WI38 (cell line): ENCODE data around the gene TSPAN14.

Source experiments
- H3K4me3 ChIP-seq: 2 replicates; pipeline ENCODE4 v1.5.1; 2011; ENCODE audit warnings: low read depth, mild to moderate bottlenecking, control low read depth, low read length
- TF ChIP-seq, protein P1 (sequence below): IDR thresholded peaks from 2 replicates; pipeline ENCODE4 v1.5.1; 2012; ENCODE audit warnings: low read depth, mild to moderate bottlenecking, control low read depth, low read length

Gene TSPAN14

DNA sequence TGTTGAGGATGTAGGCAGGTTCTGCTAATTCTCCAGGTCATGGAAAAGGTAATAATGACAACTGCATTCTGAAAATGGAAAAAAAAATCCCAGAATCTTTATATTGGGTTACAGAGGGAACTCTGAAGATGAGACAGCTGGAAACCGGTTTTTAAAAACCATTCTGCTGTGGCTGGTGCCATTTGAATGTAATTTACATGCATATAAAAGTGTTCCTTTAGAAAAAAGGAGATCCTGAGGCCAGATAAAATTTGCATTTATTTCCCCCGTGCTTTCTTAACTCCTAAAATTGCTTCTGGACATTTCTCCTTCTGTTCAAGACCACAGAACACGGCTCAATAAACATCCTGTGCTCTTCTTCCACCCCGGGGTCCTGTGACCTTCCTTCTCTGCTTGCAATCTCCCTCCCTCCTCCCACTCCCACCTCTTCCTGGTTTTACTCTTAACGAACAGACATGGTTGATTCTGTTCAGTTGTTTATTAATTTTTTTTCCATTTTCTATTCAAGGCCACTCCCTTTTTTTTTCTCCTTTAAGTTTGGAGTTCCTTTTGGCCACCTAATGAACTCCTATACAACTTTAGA, 125.2 kb downstream of the TSPAN14 start:
- TF ChIP-seq, protein P1, sequence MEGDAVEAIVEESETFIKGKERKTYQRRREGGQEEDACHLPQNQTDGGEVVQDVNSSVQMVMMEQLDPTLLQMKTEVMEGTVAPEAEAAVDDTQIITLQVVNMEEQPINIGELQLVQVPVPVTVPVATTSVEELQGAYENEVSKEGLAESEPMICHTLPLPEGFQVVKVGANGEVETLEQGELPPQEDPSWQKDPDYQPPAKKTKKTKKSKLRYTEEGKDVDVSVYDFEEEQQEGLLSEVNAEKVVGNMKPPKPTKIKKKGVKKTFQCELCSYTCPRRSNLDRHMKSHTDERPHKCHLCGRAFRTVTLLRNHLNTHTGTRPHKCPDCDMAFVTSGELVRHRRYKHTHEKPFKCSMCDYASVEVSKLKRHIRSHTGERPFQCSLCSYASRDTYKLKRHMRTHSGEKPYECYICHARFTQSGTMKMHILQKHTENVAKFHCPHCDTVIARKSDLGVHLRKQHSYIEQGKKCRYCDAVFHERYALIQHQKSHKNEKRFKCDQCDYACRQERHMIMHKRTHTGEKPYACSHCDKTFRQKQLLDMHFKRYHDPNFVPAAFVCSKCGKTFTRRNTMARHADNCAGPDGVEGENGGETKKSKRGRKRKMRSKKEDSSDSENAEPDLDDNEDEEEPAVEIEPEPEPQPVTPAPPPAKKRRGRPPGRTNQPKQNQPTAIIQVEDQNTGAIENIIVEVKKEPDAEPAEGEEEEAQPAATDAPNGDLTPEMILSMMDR = no peak
- no peak overlapping the region for H3K4me3 ChIP-seq

DNA sequence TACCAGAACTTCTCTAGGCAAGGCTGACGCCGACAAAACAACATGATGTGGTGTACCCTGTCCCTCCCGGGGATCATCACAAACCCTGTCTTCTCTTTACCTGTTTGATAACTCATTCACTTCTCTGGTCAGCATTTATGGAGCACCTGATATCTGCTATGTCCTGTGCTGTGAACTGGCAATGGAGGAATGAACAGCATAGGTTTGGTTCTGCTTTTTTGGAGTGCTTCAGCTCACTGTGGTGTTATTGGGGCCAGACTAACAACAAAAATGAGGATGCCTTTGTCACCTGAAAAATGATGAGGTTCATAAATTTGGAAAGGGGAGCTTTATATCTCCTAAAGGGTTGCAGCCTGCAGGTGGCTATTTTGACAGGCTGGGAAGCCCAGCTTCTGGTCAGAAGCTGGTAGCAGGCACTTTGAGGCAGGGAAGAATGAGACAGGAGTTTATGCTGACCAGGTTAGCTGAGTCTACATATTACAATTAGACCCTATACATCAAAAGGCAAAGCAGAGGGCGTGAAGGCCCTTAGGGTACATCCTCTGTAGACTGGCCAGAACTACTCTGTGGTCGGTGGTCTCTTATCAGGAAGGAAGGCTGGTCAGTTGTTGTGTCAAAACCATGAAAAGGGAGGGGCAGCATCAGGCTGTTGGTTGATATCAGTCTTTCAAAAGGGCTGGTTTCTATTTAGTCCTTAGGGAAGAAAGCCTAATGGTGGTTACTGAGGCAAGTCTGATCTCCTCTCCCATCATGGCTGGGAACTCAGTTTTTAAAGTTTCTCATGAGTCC, 125.9 kb downstream of the TSPAN14 start:
- TF ChIP-seq, protein P1 = no peak
- no peak overlapping the region for H3K4me3 ChIP-seq

DNA sequence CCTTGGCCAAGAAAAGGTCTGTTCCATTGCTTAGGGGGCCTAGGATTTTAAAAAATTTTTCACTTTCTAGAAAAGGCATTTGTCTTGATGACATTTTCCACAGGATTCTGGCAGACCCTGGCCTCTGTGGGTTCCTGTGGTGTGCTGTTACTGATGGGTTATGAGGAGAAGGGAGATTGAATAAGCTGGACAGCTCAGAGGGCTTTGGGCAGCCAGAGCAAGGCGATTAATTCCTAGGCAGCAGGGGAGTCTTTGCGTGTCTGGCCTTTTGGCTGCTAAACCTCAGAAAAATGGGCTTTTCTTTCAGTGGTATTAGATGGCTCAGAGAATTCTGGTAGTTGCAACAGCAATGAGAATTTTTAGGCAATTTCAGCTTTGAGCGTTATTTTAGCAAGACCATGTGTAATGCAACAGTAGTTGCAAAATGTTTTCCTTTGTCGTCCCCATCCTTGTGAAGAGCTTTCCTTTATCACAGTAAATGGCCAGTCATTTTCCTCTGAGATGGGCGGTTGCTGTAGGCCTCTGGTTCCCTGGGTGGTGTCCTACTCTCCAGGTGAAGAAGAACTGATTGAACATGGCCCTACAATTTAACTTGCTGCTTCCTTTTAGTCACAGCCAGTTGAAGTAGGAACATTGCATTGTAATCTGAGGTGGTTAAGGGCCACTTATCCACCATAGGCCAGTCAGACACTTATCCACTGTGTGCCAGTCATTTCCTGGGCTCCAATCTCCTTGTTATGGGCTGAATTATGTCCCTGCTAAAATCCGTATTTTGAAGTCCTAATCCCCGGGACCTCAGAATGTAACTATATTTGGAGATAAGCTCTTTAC, 126.7 kb downstream of the TSPAN14 start:
- TF ChIP-seq, protein P1 = no peak
- H3K4me3 ChIP-seq = no peak overlapping the region

DNA sequence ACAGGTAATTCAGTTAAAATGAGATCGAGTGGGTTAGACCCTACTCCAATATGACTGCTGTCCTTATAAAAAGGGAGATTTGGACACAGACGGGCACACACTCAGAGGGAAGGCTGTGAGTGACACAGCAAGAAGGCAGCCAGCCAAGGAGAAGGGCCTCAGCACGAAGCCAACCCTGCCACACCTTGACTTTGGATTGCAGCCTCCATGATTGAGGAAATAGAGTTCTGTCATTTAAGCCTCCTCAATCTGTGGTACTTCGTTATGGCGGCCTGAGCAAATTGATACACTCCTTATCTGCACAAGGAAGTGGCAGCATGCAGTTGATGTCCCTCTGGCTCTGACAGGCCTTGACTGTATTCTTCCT, 127.3 kb downstream of the TSPAN14 start:
- TF ChIP-seq, protein P1 = no peak
- no peak overlapping the region for H3K4me3 ChIP-seq

DNA sequence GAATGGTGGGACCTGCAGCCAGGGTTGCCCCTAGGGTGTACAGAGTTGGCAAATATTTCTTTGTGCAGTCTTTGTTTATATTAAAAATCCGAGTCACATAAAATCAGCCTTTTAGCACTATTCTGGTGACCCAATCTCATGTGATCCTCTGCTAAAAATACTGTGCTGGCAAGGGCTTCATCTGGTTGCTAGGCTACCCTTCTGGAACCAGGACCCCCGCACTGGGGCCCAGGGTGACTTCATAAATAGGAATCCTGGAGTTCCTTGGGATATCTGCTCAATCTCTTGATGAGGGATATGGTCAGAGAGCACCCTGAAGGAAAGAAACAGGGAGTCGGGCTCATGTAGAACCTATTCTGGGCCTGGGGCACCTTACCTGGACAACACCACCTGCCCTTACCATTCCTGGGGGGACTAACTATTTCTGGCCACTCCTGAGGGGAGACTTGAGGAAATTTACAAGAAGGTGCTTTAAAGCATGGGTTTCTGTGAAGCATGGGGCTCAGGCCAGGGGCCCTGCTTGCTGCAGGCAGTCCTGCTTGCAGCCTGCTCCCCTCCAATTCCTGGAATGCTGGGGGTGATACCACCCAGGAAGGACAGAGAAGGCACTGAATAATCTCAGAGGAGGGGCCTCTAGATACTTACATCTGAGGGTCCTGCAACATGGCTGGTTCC, 128.3 kb downstream of the TSPAN14 start:
- TF ChIP-seq, protein P1 = no peak
- H3K4me3 ChIP-seq = no peak overlapping the region
